GM06990 (cell line): ENCODE measurements around the gene KRTAP10-10.
"Not testable (repeated sequence)": the region's sequence is repeated elsewhere in the genome, so short reads cannot be mapped to it uniquely, and the experiment has no call there.

Source experiments
- DNase-seq: peaks from one replicate; pipeline ENCODE4 v3.0.0-alpha.2; 2011; ENCODE audit not compliant: insufficient read length; ENCODE audit errors: extremely low read depth
- H3K27me3 ChIP-seq: replicated peaks from 2 replicates; pipeline ENCODE4 v1.6.0; 2011; ENCODE audit warnings: low read length; ENCODE audit not compliant: control insufficient read depth, insufficient read depth
- H3K36me3 ChIP-seq: 2 replicates; pipeline ENCODE4 v1.5.1; 2011; ENCODE audit warnings: low read length; ENCODE audit not compliant: control insufficient read depth, insufficient read depth
- H3K4me3 ChIP-seq: replicated peaks from 2 replicates; pipeline ENCODE4 v1.5.1; 2011; ENCODE audit warnings: low read depth, mild to moderate bottlenecking, control low read depth, low read length
- TF ChIP-seq, protein P1 (sequence below): IDR thresholded peaks from 2 replicates; pipeline ENCODE4 v1.5.1; 2011; ENCODE audit warnings: low read length, control low read depth, mild to moderate bottlenecking, inconsistent platforms; ENCODE audit not compliant: insufficient read depth, poor library complexity, severe bottlenecking

The KRTAP10-10 gene

DNA sequence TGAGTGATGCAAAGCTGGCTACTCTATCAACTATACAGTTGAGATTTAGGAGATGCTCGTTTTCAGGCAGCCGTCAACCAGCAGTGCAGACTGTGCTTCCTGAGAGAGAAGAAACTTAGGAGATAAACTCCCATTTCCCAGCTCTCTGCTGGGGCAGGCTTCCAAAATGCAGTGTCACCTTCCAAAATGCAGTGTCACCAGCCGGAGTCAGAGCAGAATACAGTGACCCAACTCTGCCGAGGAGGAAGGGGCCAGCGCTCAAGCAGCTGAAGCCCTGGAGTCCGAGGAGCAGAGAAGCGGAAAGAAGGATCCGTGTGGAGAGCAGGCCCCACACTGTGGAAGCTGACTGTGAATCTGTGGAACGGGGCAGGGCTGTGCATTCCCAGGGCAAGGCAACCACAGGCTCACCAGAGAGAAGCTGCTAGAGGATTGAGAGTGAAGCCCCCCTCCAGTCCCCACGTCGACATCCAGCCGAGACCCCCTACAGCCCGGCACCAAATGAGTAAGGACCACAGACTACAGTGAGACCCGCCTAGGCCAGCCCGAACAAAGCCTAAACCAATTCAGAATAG is 45.5 kb downstream of the KRTAP10-10 start:
- Histone ChIP-seq H3K36me3 (no peaks in the 10 kb centered on the region), H3K4me3 (no peak overlapping the region), H3K27me3 (no peaks in the 10 kb centered on the region; the same call in 1 of the 2 replicates)
- TF ChIP-seq, protein P1, sequence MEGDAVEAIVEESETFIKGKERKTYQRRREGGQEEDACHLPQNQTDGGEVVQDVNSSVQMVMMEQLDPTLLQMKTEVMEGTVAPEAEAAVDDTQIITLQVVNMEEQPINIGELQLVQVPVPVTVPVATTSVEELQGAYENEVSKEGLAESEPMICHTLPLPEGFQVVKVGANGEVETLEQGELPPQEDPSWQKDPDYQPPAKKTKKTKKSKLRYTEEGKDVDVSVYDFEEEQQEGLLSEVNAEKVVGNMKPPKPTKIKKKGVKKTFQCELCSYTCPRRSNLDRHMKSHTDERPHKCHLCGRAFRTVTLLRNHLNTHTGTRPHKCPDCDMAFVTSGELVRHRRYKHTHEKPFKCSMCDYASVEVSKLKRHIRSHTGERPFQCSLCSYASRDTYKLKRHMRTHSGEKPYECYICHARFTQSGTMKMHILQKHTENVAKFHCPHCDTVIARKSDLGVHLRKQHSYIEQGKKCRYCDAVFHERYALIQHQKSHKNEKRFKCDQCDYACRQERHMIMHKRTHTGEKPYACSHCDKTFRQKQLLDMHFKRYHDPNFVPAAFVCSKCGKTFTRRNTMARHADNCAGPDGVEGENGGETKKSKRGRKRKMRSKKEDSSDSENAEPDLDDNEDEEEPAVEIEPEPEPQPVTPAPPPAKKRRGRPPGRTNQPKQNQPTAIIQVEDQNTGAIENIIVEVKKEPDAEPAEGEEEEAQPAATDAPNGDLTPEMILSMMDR: no peak
- DNase-seq: no peak

DNA sequence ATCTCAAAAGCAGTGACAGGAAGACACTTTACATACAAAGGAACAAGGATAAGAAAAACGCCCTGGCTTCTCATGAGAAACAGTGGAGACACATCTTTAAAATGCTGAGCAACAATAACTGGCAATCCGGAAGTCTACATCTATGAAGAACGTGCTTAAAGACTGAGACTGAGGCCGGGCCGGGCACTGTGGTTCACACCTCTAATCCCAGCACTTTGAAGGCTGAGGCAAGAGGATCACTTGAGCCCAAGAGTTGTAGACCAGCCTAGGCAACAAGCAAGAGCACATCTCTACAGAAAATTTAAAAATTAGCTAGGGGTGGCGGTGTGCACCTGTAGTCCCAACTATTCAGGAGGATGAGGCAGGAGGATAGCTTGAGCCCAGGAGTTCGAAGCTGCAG is 46.9 kb downstream of the KRTAP10-10 start:
- no peaks in the 10 kb centered on the region; the same call in 1 of the 2 replicates for H3K27me3 ChIP-seq
- H3K4me3 ChIP-seq: no peak overlapping the region
- TF ChIP-seq, protein P1: no peak
- DNase-seq: no peak
- H3K36me3 ChIP-seq: no peaks in the 10 kb centered on the region

DNA sequence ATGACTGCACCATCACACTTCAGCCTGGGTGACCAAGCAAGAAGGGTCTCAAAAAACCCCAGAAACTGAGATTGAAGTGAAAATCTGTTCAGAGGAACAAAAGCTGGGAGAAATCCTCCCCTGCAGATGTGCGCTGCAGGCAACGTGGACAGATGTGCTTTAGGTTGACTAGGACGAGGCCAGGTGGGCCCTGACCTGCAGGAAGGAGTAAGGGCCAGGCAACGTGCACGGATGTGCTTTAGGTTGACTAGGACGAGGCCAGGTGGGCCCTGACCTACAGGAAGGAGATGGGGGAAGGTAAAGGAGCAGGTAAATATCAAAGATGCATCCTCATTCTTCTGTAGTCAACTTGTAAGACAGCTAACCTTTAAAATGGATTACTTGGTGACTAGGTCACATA is 47.3 kb downstream of the KRTAP10-10 start:
- H3K27me3 ChIP-seq: no peaks in the 10 kb centered on the region; the same call in 1 of the 2 replicates
- DNase-seq: no peak
- TF ChIP-seq, protein P1: no peak
- no peaks in the 10 kb centered on the region for H3K36me3 ChIP-seq
- H3K4me3 ChIP-seq: no peak overlapping the region

DNA sequence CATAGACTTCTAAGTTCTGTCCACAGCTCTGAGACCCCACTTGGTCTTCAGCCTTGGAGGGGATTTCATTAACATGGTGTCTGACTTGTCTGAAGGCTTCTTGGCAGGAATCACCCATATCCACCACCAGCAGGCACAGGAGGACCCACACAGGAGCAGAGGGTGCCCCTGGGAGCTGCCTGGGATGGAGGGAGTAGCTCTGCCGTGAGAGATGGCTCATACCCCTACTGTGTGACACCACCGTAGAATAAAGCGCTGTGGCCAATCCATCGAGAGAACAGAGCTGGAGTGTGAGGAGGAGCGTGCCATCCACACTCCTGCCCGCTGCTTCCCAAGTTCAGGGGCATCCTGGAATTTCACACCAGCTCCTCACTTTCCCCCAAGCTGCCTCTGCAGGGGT is 47.9 kb downstream of the KRTAP10-10 start:
- not testable (repeated sequence) for H3K27me3 ChIP-seq, H3K36me3 ChIP-seq, DNase-seq, H3K4me3 ChIP-seq

DNA sequence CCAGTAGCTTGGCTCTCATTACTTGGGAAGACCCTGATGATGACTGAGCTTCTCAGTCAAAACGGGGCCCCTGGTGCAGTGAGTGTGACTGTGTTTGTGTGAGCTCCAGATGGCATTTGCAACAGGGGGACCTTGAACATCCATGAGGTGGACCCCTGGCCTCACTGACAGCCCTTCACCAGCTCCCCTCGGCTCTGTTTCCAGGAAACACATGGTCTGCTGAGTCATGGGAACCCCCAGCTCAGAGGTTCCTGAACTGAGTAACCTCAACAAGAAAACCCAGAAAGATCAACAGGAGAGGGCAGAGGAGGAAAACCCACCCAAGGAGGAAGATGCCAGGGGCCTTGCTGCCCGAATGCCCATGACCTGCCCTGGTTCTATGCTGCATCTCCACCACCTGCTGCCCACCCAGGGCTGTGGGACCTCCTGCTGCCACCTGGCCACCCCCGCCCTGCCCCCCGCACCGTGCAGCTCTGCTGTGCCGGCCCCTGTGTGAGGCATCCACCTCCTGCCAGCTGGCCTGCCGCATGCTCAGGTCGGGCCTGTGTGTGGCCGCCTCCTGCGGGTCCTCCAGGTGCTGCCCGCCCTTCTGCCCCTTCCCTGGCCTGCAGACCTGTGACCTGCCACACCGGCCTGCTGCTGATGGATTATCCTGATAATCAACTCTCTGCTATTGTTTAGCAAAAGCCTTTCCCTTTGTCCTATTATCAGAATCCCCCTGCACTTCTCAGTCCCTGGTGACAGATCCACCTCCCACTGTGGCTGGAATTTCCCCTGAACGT is 49.0 kb downstream of the KRTAP10-10 start:
- H3K36me3 ChIP-seq: no peaks in the 10 kb centered on the region
- H3K4me3 ChIP-seq: no peak overlapping the region
- TF ChIP-seq, protein P1: no peak
- no peaks in the 10 kb centered on the region; the same call in 1 of the 2 replicates for H3K27me3 ChIP-seq
- DNase-seq: no peak

DNA sequence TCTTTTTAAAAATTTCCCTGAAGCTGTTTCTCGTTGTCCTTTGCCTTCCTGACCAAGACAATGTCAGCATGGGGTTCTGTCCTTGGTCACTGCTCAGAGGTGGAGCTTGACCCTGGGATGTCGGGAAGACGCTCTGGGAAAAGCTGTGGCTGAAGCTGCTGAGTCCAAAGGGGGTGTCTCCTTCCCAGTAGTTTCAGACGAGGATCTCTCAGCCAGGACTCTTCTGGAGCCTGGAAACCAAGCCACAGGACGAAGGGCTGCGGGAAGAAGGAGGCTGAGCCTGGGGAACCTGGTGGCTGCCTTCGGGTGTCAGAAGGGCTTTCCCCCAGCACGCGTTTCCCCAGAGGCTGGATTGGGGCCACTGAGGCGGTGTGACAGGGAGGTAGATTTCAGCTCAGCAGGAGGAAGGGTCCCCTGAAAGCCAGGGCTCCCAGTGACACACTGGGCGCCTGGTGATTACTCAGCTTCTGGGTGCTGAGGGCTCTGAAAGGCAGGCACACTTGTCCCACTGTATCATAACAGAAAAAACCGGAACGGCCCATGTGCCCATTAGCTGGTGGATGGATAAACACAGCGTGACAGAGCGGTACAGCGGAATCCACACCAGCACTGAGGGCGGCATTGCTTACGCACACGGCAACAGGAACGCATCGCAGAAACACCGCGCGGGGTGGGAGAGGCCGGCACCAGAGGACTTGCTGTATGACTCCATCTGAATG is 49.8 kb downstream of the KRTAP10-10 start:
- H3K27me3 ChIP-seq: no peaks in the 10 kb centered on the region; the same call in 1 of the 2 replicates
- H3K4me3 ChIP-seq: no peak overlapping the region
- TF ChIP-seq, protein P1: no peak
- no peaks in the 10 kb centered on the region for H3K36me3 ChIP-seq
- DNase-seq: no peak
